CD14-positive monocyte (primary cell): Measurements from ENCODE around the gene AP4S1. TPM values are rescaled to one million over a fixed set of nuclear protein-coding genes. Genes with fewer than 3 reads are reported as not detected.

ENCODE experiments used
- DNase-seq, 3 donors: peaks; one replicate each; pipeline ENCODE4 v3.0.0-alpha.2; 2011 to 2022
- H2AFZ ChIP-seq: 2 replicates; pipeline ENCODE4 v1.6.0; 2012; ENCODE audit warnings: mild to moderate bottlenecking, low read depth, low read length, inconsistent platforms; ENCODE audit not compliant: insufficient read depth, poor library complexity, severe bottlenecking
- H3K27ac ChIP-seq, 2 donors: 1 replicate in 1 of 2; 2 replicates in 1 of 2; pipeline ENCODE4 v1.5.1; 2012 to 2013; ENCODE audit warnings: low read length in 2 of 2, control low read depth in 1 of 2, inconsistent platforms in 1 of 2, low read depth in 1 of 2, mild to moderate bottlenecking in 1 of 2
- H3K27me3 ChIP-seq, 2 donors: one replicate each; pipeline versions ENCODE4 v1.6.0 to v1.6.1; 2011 to 2013; ENCODE audit warnings: low read length in 2 of 2; ENCODE audit not compliant: control insufficient read depth in 2 of 2, insufficient read depth in 2 of 2
- H3K36me3 ChIP-seq, 2 donors: replicated peaks in 1 of 2; 1 replicate in 1 of 2; 2 replicates in 1 of 2; pipeline versions ENCODE4 v1.5.1 to v1.6.1; 2012 to 2013; ENCODE audit warnings: low read length in 2 of 2, control low read depth in 1 of 2, inconsistent platforms in 1 of 2, mild to moderate bottlenecking in 1 of 2; ENCODE audit not compliant: insufficient read depth in 2 of 2, control insufficient read depth in 1 of 2
- H3K4me1 ChIP-seq, 2 donors: 1 replicate in 1 of 2; 2 replicates in 1 of 2; pipeline versions ENCODE4 v1.5.1 to v1.6.1; 2012 to 2013; ENCODE audit warnings: low read length in 2 of 2, control low read depth in 1 of 2, inconsistent platforms in 1 of 2, mild to moderate bottlenecking in 1 of 2, moderate library complexity in 1 of 2; ENCODE audit not compliant: insufficient read depth in 2 of 2, control insufficient read depth in 1 of 2
- H3K4me2 ChIP-seq: replicated peaks from 2 replicates; pipeline ENCODE3; 2012; ENCODE audit warnings: low read length, moderate library complexity, mild to moderate bottlenecking; ENCODE audit not compliant: poor library complexity, severe bottlenecking; ENCODE audit errors: extremely low read depth
- H3K4me3 ChIP-seq, 3 experiments: fragments of 200-600 bp in 1 of 3; sonication (generic) in 1 of 3; replicated peaks in 1 of 3; 1 replicate in 2 of 3; 2 replicates in 1 of 3; pipeline ENCODE4 v1.5.1; 2011 to 2013; ENCODE audit warnings: low read length in 3 of 3, mild to moderate bottlenecking in 3 of 3, control low read depth in 2 of 3, low read depth in 2 of 3, inconsistent platforms in 1 of 3, moderate library complexity in 1 of 3
- H3K79me2 ChIP-seq: 2 replicates; pipeline ENCODE4 v1.6.0; 2012; ENCODE audit warnings: mild to moderate bottlenecking, control low read depth, inconsistent platforms, low read length, moderate library complexity; ENCODE audit not compliant: insufficient read depth
- H3K9ac ChIP-seq: 2 replicates; pipeline ENCODE4 v1.6.0; 2017; ENCODE audit warnings: low read length, mild to moderate bottlenecking; ENCODE audit not compliant: insufficient read depth, poor library complexity, severe bottlenecking
- H3K9me3 ChIP-seq, 2 donors: replicated peaks in 1 of 2; 1 replicate in 1 of 2; 2 replicates in 1 of 2; pipeline versions ENCODE4 v1.5.1 to v1.6.1; 2012 to 2013; ENCODE audit warnings: low read length in 2 of 2, control low read depth in 1 of 2; ENCODE audit not compliant: control insufficient read depth in 1 of 2, insufficient read depth in 1 of 2
- H4K20me1 ChIP-seq: 2 replicates; pipeline ENCODE4 v1.6.0; 2012; ENCODE audit warnings: mild to moderate bottlenecking, low read length, control low read depth, moderate library complexity; ENCODE audit not compliant: insufficient read depth
- H3K27ac Mint-ChIP-seq, 7 donors: one replicate each; pipeline ENCODE4 v1.8.0; 2020; ENCODE audit warnings: mild to moderate bottlenecking in 7 of 7, mixed read lengths in 7 of 7, moderate library complexity in 6 of 7, inconsistent platforms in 2 of 7
- H3K27me3 Mint-ChIP-seq, 3 donors: one replicate each; pipeline ENCODE4 v1.8.0; 2021 to 2022; ENCODE audit warnings: low read depth in 3 of 3, mild to moderate bottlenecking in 3 of 3, mixed read lengths in 3 of 3, moderate library complexity in 3 of 3, inconsistent platforms in 1 of 3
- H3K36me3 Mint-ChIP-seq, 2 donors: one replicate each; pipeline ENCODE4 v1.8.0; 2020; ENCODE audit warnings: mixed read lengths in 2 of 2, inconsistent platforms in 1 of 2, mild to moderate bottlenecking in 1 of 2
- H3K4me1 Mint-ChIP-seq: one replicate; pipeline ENCODE4 v1.8.0; 2020; ENCODE audit warnings: mild to moderate bottlenecking, mixed read lengths
- H3K4me3 Mint-ChIP-seq, 2 donors: one replicate each; pipeline ENCODE4 v1.8.0; 2020; ENCODE audit warnings: mild to moderate bottlenecking in 2 of 2, mixed read lengths in 2 of 2, moderate library complexity in 1 of 2
- H3K9me3 Mint-ChIP-seq, 7 donors: one replicate each; pipeline ENCODE4 v1.8.0; 2020 to 2022; ENCODE audit warnings: mixed read lengths in 7 of 7, mild to moderate bottlenecking in 6 of 7, moderate library complexity in 6 of 7, inconsistent platforms in 2 of 7
- CTCF ChIP-seq: fragments of 200-600 bp; IDR thresholded peaks from one replicate; pipeline ENCODE4 v1.8.0; 2022; ENCODE audit warnings: antibody characterized with exemption, mild to moderate bottlenecking
- WGBS: methylation state at CpG from one replicate; pipeline ENCODE4 v1.1.5; 2013; ENCODE audit warnings: missing lambda C conversion rate; ENCODE audit not compliant: insufficient coverage; 5-methylcytosine and 5-hydroxymethylcytosine counted together
- intact Hi-C, 2 donors: fragments of 100-400 bp; cut with micrococcal nuclease; formaldehyde crosslinking; loops; one replicate each; pipeline versions ENCODE4 v1.15.0 to v1.15.1; 2023
- polyA plus RNA-seq, 3 donors: library from polyadenylated mRNA; depleted of rRNA in 1 of 3; unstranded in 2 of 3; stranded (reverse) in 1 of 3; fragments of 300-500 nt in 2 of 3; fragments of >200 nt in 1 of 3; fragmentation: Illumina TruSeq in 2 of 3; gene quantifications; 1 replicate in 2 of 3; 2 replicates in 1 of 3; pipeline ENCODE4 v1.2.3, GENCODE V29; 2012 to 2021

The AP4S1 gene
- polyA plus RNA-seq, 3 donors, result 1.7 to 5.1 (median 2.8) TPM

- H3K4me3 ChIP-seq, result no peak overlapping the region
- no peaks in the 10 kb centered on the region for H3K9me3 ChIP-seq
- H3K27me3 ChIP-seq, result no peaks in the 10 kb centered on the region
- peak overlapping the region in 1 of 7 donors; percentile 36 for H3K27ac Mint-ChIP-seq
- H3K79me2 ChIP-seq, result peaks cover 20% of the 10 kb centered on the region
- no peak overlapping the region for H3K9ac ChIP-seq
- intact Hi-C loops, result loop anchor here in 1 of 2 donors (10.0 kb wide), 1 partner anchor 46 kb away; no protein-coding TSS in a partner anchor
- no peak overlapping the region for H2AFZ ChIP-seq
- H3K4me1 Mint-ChIP-seq, result peaks cover 23% of the 10 kb centered on the region
- H3K4me3 Mint-ChIP-seq, result no peak overlapping the region
- no peaks in the 10 kb centered on the region for H3K36me3 ChIP-seq
- DNase-seq, result no peak
- no peaks in the 10 kb centered on the region for H4K20me1 ChIP-seq
- H3K36me3 Mint-ChIP-seq, result no peaks in the 10 kb centered on the region
- H3K9me3 Mint-ChIP-seq, result no peaks in the 10 kb centered on the region
- no peaks in the 10 kb centered on the region for H3K27me3 Mint-ChIP-seq
- H3K4me2 ChIP-seq, result no peak overlapping the region
- 100% methylated on average over 4 of the region's 5 CpGs for WGBS
- H3K4me1 ChIP-seq, result peaks cover 10 to 23% of the 10 kb centered on the region in 2 donors
- no peak for TF ChIP-seq CTCF
- H3K27ac ChIP-seq, result no peak overlapping the region
Observed at GRCh38 chr14:31030469-31030868, 5.0 kb downstream of the AP4S1 start.

DNA sequence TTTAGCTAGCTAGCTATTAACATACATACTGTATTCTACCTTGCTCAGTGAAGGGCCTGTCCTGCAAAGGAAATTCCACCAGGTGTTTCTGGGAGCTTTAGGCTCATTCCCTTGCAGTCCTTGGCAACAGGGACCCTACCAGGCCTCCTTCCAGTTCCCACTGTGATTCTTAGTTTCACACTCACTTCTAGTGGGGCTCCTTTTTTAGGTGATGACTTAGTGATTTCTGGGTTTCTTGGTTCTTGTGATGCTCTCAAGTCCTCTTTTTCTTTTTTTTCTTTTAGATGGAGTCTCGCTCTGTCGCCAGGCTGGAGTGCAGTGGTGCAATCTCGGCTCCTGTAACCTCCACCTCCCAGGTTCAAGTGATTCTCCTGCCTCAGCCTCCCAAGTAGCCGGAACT is 11.1 kb downstream of the AP4S1 start:
- peak overlapping the region in 1 of 7 donors; percentile 43 for H3K27ac Mint-ChIP-seq
- no peaks in the 10 kb centered on the region for H3K27me3 Mint-ChIP-seq
- no peak overlapping the region for H3K4me3 ChIP-seq
- H3K36me3 ChIP-seq, result no peaks in the 10 kb centered on the region
- H3K9me3 ChIP-seq, result no peaks in the 10 kb centered on the region
- H3K4me2 ChIP-seq, result no peak overlapping the region
- H2AFZ ChIP-seq, result no peak overlapping the region
- no peak for DNase-seq
- H4K20me1 ChIP-seq, result no peaks in the 10 kb centered on the region
- no peaks in the 10 kb centered on the region for H3K79me2 ChIP-seq
- no peak overlapping the region for H3K9ac ChIP-seq
- H3K4me3 Mint-ChIP-seq, result no peak overlapping the region
- intact Hi-C loops, result loop anchor here in 1 of 2 donors (10.0 kb wide), 1 partner anchor 52 kb away; no protein-coding TSS in a partner anchor
- H3K27ac ChIP-seq, result no peak overlapping the region
- peaks cover 20% of the 10 kb centered on the region for H3K4me1 Mint-ChIP-seq
- no peak for TF ChIP-seq CTCF
- H3K4me1 ChIP-seq, result peaks cover 5 to 14% of the 10 kb centered on the region in 2 donors
- no peaks in the 10 kb centered on the region for H3K9me3 Mint-ChIP-seq
- H3K36me3 Mint-ChIP-seq, result peaks cover 2 to 5% of the 10 kb centered on the region in 2 donors
- WGBS, result no CpG with 5 or more reads among the region's 4 CpGs
- H3K27me3 ChIP-seq, result no peaks in the 10 kb centered on the region
